Pons (tissue), 1 donor: ENCODE results near the gene SLC19A1.

Experiments used
- DNase-seq: peaks from one replicate; pipeline ENCODE4 v3.0.0-alpha.2; 2016; ENCODE audit warnings: low spot score

The SLC19A1 gene

DNA sequence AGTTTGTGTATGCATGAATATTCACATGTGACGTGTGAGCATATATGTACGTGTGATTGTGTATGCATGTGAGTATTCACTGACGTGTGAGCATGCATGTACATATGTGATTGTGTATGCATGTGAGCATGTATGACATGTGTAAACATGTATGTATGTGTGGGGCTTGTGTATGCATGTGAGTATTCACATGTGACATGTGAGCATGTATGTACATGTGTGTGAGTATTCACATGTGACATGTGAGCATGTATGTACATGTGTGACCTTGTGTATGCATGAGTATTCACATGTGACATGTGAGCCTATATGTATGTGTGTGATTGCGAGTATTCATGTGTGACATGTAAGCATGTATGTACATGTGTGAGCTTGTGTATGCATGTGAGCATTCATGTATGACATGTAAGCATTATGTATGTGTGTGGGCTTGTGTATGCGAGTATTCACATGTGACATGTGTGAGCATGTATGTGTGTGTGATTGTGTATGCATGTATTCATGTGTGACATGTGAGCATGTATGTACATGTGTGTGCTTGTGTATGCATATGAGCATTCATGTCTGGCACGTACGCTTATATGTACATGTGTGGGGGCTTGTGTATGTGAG lies 89.4 kb downstream of the SLC19A1 start:
- DNase-seq = no peak

GRCh38 chr21:45451771-45452182 lies 90.5 kb downstream of the SLC19A1 start:
- no peak for DNase-seq

- DNase-seq = no peak
Measured at GRCh38 chr21:45451091-45451740, 91.0 kb downstream of the SLC19A1 start.

DNA sequence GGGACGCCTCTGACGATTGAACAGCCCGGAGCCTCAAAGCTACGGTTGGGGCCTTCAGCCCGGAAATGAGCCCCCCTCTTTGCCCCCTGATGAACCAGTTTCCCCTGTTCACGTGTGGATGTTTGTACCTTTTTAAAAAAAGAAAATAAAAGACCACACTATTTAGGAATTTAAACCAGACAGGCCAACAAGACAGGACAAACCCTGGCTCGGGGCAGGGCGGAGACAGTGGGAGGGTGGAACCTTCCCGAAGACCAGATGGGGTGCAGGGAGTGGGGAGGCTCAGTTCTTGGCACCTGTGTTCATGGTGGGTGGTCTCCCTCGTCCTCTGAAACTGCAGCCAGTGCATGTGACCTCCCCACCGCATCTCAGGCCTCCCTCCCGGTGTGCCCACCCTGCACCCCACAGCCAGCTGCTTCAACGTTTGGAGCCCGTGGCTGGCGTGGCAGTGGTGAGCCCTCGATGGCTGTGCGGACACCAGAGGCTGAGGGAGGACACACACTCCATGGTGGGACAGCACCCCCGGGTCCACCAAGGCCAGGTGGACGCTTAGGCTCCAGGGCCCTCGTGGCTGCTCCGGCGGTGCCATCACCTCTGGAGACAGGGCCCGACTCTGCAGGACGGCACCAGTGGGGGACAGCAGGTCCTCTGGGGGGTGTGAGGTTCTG lies 91.7 kb downstream of the SLC19A1 start:
- no peak for DNase-seq

DNA sequence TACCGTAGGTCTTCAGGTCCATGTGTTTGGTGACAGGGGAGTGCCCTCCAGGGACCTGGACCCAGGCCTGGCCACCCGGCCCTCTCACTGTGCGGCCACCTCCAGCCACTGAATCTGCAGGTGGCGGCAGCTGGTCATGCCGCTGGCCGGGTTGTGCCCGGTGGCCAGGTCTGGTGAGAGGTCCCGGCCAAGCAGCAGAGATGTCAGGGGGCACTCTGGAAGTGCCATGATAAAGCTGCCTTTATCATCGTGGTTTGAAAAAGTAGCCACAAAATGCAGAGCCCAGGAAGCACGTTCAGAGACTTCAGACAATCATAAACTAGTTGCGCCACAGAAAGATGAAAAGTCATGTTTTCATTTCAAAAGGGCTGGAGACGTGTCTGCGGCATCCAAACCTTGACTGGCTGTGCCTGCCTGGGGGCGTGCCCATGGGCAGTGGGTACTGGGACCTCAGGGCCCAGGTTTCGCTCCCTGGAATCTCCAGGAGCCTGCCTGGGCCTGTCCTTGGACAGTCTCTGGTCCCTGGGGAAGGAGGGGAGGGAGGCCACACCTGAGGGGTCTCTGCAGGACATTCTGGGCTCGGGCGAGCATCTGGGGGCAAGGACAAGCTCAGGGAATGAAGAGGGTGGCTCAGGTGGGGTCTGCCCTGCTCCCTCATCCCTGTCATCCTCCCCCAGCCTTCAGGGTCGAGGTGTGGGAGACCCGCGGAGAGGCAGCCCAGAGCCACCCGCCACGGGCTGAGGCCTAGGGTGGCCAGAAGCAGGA lies 92.4 kb downstream of the SLC19A1 start:
- no peak for DNase-seq

DNA sequence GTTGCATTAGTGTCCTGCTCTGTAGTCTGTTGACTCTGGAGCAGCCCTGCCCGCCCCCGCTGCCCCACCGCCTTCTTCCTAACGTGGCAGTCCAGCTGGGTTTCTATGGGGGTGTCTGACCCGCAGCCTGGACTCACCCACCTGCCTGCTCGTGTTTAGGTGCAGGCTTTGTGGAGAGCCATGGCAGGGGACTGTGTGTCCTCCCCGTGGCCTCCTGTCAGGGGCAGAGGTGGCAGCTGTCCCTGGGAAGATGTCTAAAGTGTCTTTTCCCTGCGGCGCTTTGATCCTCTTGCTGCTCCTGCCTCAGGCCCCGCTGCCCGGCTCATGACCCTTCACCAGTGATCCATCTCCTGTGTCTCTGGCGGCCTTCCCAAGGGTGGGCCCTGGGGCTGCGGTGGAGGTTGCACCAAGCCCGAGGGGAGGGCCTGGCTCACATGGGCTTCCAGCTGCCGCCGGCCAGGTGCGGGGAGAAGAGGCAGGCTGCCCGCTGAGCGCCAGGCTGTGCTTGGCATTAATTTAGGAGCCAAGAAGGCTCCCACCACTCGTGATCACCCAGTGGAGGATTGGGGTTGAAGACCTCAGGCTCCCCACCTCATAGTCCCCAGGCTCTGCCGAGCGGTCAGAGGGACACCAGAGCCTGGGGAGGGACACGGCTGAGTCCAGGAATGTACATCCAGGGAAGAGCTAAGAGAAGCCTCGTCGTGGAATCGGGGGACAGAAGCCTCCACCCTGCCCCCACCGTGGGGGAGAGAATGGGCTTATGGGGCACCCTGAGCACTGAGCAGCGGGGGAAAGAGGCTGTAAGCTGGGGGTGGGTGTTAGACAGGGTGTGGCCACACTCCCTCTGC lies 93.2 kb downstream of the SLC19A1 start:
- DNase-seq = no peak

GRCh38 chr21:45448283-45448809 lies 93.9 kb downstream of the SLC19A1 start:
- no peak for DNase-seq
